ENCODE results near the gene ARFIP1. TPM values are rescaled to one million over a fixed set of nuclear protein-coding genes. Genes with fewer than 3 reads are reported as not detected.

ARFIP1 gene
- total and polyA plus RNA-seq, 2 of the 8 experiments (the other 6 are each of a cell fraction or from before 2014, with no cell fraction given): 13.5 to 38.0 TPM

DNA sequence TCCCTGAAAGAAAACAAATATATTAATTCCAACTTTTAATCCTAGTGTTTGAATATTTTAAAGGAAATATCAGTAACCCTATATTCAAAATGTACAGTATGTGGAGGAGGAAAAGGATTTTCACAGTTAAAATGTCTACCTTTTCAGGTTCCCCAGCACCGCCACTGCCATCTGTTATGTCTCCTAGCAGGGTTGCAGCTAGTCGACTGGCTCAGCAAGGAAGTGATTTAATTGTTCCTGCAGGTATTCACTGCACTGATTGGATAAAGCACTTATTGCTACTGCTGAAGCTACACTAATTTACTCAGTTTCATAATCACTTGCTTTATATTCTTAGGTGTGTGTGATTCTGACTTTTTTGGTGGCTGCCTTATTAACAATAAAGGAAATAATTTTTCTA is 90.9 kb downstream of the ARFIP1 start:
- DNase-seq (ENCODE audit: low read depth in 1 of 2, low spot score in 2 of 2): no peak
- H2AK5ac ChIP-seq (ENCODE audit: low read depth, low read length): no peak overlapping the region
- CTCF ChIA-PET (ENCODE audit: partially characterized antibody): interaction anchor here (1.6 kb wide), 1 partner anchor 24 kb away, joined by 7 read pairs; no protein-coding TSS in a partner anchor

More for the DNA sequence above, 90.9 kb downstream of the ARFIP1 start:
- H3K27ac ChIP-seq (ENCODE audit: low read depth, low read length): no peak overlapping the region
- no peak overlapping the region for H3K9ac ChIP-seq (replicated peaks in 1 of 4; ENCODE audit: extremely low read depth in 1 of 4, low read depth in 3 of 4, low read length in 3 of 4)
- H2BK120ac ChIP-seq (replicated peaks; ENCODE audit: low read depth, low read length): no peak overlapping the region
- no peak overlapping the region for H2BK5ac ChIP-seq (ENCODE audit: low read depth, low read length)
- POLR2A ChIA-PET (ENCODE audit: partially characterized antibody): no interaction called here
- WGBS, 2 experiments (ENCODE audit: extremely low coverage in 1 of 2, insufficient coverage in 1 of 2, insufficient read length in 1 of 2, insufficient replicate concordance in 2 of 2, low coverage in 1 of 2, low lambda C conversion rate in 2 of 2, missing lambda C conversion rate in 1 of 2): 81% methylated on average over 2 of the region's 2 CpGs; no CpG with 5 or more reads in 1 of the 2 experiments
- H3K9me3 ChIP-seq (ENCODE audit: insufficient read depth in 2 of 2, low read depth in 1 of 2, low read length in 1 of 2): peaks cover 0 to 12% of the 10 kb centered on the region in 2 experiments; a peak in 2 of 4 replicates
- H3K4me3 ChIP-seq (ENCODE audit: extremely low read depth in 1 of 4, insufficient read depth in 2 of 4, low read depth in 3 of 4, low read length in 4 of 4): no peak overlapping the region
- H3K23me2 ChIP-seq (ENCODE audit: low read depth, low read length): no peaks in the 10 kb centered on the region
- H2AFZ ChIP-seq (ENCODE audit: low read length): no peak overlapping the region
- H4K8ac ChIP-seq (ENCODE audit: extremely low read depth, insufficient read depth, low read length): no peak overlapping the region
- no peak overlapping the region for H3K18ac ChIP-seq (ENCODE audit: extremely low read depth, low read length)
- TF ChIP-seq RFX5 (IDR thresholded peaks at IDR 0.05; ENCODE audit: borderline replicate concordance, low read depth, low read length) (no peak), CEBPB (IDR thresholded peaks at IDR 0.05; ENCODE audit: low read depth, low read length) (no peak), TAF1 (IDR thresholded peaks at IDR 0.05; ENCODE audit: low read depth, low read length) (no peak), SP2 (IDR thresholded peaks at IDR 0.05; ENCODE audit: low read length) (no peak), JUN (IDR thresholded peaks at IDR 0.05; ENCODE audit: low read depth, low read length) (no peak), CBX5 (IDR thresholded peaks at IDR 0.05; ENCODE audit: low read depth, low read length) (no peak), POU5F1 (IDR thresholded peaks at IDR 0.05; ENCODE audit: low read depth, low read length) (no peak), SAP30 (IDR thresholded peaks at IDR 0.05; ENCODE audit: insufficient read depth, insufficient replicate concordance, low read length) (no peak), CREB1 (IDR thresholded peaks at IDR 0.05) (no peak), TAF7 (optimal IDR thresholded peaks at IDR 0.05; ENCODE audit: borderline replicate concordance, low read depth, low read length) (no peak), BACH1 (IDR thresholded peaks at IDR 0.05; ENCODE audit: low read length) (no peak), SUZ12 (IDR thresholded peaks at IDR 0.05; ENCODE audit: low read length) (no peak)
- TF ChIP-seq, protein P1, sequence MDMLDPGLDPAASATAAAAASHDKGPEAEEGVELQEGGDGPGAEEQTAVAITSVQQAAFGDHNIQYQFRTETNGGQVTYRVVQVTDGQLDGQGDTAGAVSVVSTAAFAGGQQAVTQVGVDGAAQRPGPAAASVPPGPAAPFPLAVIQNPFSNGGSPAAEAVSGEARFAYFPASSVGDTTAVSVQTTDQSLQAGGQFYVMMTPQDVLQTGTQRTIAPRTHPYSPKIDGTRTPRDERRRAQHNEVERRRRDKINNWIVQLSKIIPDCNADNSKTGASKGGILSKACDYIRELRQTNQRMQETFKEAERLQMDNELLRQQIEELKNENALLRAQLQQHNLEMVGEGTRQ (IDR thresholded peaks at IDR 0.05; ENCODE audit: low read length): no peak
- no peaks in the 10 kb centered on the region for H3K79me1 ChIP-seq (ENCODE audit: low read depth, low read length)
- H2BK15ac ChIP-seq (ENCODE audit: low read length): no peak overlapping the region
- no peak overlapping the region for H3K23ac ChIP-seq (ENCODE audit: insufficient read length)
- H2BK12ac ChIP-seq (ENCODE audit: low read depth, low read length): no peak overlapping the region
- FAIRE-seq: no peak
- no peaks in the 10 kb centered on the region for H3K79me2 ChIP-seq (ENCODE audit: control insufficient read depth in 1 of 2, insufficient read depth in 2 of 2, low read length in 2 of 2)
- H3K27me3 ChIP-seq (replicated peaks in 1 of 4; ENCODE audit: control insufficient read depth in 3 of 4, extremely low read depth in 1 of 4, insufficient read depth in 3 of 4, low read length in 3 of 4): no peaks in the 10 kb centered on the region
- no peak overlapping the region for H3K56ac ChIP-seq (replicated peaks; ENCODE audit: insufficient read length, low read depth, low read length)
- no peaks in the 10 kb centered on the region for H4K20me1 ChIP-seq (replicated peaks in 1 of 2; ENCODE audit: control insufficient read depth in 1 of 2, insufficient read depth in 2 of 2, low read length in 2 of 2)
- H3K14ac ChIP-seq (ENCODE audit: insufficient read length): no peak overlapping the region
- H3K36me3 ChIP-seq (ENCODE audit: control insufficient read depth in 2 of 4, insufficient read depth in 4 of 4, low read length in 3 of 4): peaks cover 0 to 10% (median 3%) of the 10 kb centered on the region in 4 experiments; a peak in 4 of 8 replicates
- no peak overlapping the region for H4K91ac ChIP-seq (replicated peaks; ENCODE audit: insufficient read length, low read length)
- H3K4me1 ChIP-seq (replicated peaks in 1 of 4; ENCODE audit: control insufficient read depth in 3 of 4, insufficient read depth in 4 of 4, low read length in 3 of 4): peaks cover 0 to 2% (median 0%) of the 10 kb centered on the region in 4 experiments; a peak in 1 of 7 replicates
- H3K4me2 ChIP-seq (ENCODE audit: insufficient read depth in 1 of 2, low read depth in 2 of 2, low read length in 2 of 2): no peak overlapping the region
- H4K5ac ChIP-seq (ENCODE audit: insufficient read length, low read depth, low read length): no peak overlapping the region
- H3K4ac ChIP-seq (replicated peaks; ENCODE audit: insufficient read length, low read depth, low read length): no peak overlapping the region
- no peak overlapping the region for H2BK20ac ChIP-seq (ENCODE audit: low read length)
